HG03108 (cell line): ENCODE measurements around the gene CTNNA2.
"Not testable (repeated sequence)": the region's sequence is repeated elsewhere in the genome, so short reads cannot be mapped to it uniquely, and the experiment has no call there.

Experiments
- ATAC-seq: cut with Tn5 transposase; IDR thresholded peaks from one replicate; pipeline ENCODE4 v1.9.1; 2021; ENCODE audit warnings: moderate library complexity; ENCODE audit not compliant: unreplicated experiment

CTNNA2 gene

GRCh38 chr2:80062298-80062697, 549.4 kb downstream of the CTNNA2 start:
- ATAC-seq = no peak

DNA sequence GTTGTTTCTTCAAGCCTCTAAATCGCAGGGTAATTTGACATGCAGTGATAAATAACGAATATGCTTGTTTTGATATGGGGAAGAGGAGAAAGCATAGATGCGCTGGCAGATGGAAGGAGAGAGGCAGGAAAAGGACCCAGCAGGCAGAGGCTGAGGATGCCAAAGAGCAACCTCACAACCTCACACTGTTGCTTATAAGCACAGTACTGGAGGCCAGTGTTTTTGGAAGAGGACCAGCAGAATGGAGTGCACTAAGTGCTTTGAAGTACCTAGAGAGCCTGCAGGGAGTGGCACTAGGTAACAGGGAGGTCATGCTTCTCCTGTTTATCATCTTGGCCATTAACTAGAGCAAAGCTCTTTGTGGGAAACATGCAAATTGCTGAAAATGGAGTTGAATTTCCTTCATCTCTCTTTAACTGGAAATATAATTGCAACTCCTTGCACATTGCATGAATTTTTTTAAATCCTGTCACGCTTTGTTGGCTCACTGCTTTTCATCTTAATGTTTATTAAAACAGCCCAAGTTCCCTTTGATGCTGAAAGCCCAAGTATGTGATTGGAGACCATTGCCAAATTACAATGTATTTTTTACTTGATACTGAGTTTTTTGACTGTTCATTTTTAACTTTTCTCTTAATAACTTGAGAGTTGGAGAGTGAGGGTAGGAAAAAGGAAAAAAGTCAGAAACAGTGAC, 555.3 kb downstream of the CTNNA2 start:
- no peak for ATAC-seq

DNA sequence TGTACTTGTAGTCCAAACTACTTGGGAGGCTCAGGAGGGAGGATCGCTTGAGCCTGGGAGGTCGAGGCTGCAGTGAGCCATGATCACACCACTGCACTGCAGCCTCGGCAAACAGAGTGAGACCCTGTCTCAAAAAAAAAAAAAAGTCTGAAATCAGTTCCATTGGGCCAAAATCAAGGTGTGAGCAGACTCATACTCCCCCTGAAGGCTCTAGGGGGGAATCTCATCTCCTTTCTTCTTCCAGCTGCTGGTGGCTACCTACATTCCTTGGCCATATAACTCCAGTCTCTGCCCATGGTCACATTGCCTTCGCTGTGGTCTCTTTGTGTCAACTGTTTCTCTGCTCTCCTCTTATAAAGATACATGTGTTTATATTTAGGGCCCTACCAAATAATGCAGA, 557.7 kb downstream of the CTNNA2 start:
- no peak for ATAC-seq

DNA sequence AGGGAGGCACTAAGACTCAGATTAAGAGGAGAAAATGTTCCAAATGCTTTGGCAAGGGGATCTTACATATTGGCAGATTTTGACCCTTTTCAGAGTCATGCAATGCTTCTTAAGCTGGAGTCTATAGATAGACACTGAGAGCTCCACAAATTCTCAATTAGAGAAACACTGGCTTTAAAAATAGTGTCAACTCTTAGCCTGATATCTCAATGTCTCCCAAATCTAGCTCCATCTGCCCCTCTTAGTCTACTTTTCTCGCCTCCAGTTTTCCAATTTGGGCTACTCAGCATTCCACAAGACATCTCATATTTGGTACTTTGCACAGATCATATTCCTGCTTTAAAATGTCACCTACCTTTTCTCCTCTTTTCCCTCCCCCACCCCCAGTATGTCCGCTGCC, 559.1 kb downstream of the CTNNA2 start:
- ATAC-seq = no peak

GRCh38 chr2:80073134-80073561, 560.3 kb downstream of the CTNNA2 start:
- no peak for ATAC-seq

GRCh38 chr2:80074321-80075070, 561.6 kb downstream of the CTNNA2 start:
- no peak for ATAC-seq

GRCh38 chr2:80075719-80076118, 562.9 kb downstream of the CTNNA2 start:
- no peak for ATAC-seq

DNA sequence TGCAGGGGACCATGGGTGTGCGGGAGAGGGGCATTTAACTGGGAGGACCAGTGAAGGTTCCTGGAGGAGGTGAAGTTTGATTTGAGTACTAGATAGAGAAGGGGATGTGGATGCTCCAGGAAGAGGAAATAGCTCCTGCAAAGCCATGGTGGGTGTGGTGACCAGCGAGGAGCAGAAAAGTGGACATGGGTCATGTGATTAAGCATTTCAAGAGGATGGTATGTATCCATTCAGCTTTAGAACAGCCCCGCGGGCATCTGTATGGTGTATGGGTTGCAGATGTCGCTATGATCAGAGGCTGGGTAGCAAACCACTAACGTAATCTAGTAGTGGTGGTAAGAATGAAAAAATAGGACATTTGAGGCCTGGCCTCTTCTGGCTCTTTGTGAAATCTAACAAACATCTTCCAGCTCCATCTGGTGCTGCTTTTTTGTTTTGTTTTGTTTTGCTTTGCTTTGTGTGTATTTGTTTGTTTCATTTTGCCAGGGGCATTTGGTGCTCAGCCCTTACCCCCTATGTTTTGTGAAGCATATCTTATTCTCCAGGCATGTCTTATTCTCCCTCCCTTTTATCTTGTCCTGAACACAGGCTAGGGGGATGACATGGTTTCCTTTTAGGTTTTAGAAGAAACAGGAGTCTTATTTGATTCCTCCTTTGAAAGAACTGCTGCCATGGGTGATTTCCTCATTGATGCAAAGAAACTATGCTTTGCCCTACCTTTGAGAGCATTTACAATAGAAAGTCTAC, 565.6 kb downstream of the CTNNA2 start:
- ATAC-seq = no peak

DNA sequence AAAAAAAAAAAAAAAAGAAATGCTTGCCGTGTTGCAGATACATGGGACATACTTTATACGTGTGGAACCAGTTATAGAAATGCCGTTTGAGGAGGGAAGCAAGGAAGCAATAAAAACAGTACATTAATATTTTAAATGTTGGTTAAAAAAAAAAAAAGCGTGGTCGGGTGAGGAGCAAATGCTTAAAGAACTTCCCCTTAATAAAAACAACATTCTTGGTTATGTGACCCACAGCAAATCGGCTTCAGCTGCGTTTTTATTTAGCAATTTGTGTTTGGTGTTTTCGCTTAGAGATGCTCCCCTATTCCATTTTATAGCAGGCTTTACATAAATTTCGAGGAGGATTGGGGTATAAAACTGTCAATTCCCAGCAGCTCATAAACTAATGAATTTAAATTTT, 568.1 kb downstream of the CTNNA2 start:
- ATAC-seq = no peak

DNA sequence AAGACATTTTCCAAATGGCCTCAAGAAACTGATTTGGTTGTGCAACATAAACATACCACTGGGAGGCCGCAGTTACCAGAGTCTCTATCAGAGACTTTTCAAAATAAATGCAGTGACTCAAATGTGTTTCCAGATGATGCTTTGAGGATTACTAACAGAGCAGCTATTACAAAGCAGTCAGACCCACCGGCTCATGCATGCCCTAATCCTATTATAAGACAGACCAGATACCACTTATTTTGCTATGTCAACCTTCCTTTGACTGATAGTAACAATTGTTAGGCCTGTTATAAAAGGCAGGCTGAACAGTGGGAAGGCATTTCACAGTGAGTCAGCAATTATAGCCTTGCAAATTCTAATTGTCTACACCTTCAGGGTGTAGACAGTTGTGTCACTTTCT, 574.0 kb downstream of the CTNNA2 start:
- ATAC-seq = no peak

DNA sequence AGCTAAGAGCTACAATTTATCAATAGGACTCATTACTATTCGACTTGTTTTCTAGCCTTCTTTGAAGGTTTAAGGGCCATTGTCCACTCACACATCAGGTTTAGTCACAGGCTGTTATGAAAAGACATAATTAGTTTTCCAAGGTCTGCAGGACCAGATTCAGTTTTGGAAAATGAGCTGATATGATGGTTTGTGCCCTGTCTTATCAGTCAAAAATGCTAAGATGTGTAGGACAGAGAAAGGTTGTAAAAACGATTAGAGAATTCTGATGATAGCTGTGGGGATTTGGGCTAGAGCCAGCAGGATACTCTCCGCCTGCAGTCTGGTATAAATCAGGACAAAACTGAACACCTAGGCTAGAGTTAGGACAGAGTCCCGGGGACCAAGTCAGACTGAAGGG, 578.4 kb downstream of the CTNNA2 start:
- no peak for ATAC-seq

DNA sequence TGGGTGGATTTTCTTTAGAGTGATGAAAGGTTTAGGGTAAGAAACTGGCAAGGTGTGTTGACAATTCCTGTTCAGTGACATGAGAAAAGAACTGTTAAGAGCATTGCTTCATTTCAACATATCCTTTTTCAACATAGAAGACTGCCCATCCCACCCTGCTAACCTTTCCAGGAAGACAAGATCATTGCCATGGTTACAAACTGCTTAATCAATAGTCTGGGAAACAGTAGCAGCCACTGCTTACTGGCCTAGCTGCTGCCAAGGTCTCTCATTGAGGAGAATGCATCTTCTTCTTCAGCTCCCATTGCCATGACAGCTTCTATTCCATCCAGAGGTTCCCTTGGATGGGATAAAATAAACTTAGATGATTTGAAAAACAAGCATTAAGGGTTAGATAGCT, 579.6 kb downstream of the CTNNA2 start:
- no peak for ATAC-seq

GRCh38 chr2:80098503-80098902, 585.7 kb downstream of the CTNNA2 start:
- not testable (repeated sequence) for ATAC-seq

DNA sequence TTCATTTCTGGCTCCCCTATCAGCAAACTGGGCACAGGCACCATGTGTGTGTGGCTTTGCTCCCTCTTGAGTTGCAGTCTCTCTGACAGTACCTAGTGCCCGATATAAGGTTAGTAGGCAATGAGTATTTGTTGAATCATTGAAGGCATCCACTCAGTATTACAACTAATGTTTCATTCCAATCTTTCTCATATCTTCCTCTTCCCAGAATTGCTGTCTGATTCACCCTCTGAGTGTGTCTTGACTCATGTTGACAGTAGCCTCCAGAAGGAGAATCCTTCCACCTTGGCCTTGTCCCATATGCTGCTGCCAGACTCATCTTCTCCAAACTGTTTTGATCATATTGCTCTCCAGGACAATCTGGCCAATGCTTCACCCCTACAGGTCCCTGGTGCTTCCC, 589.2 kb downstream of the CTNNA2 start:
- no peak for ATAC-seq

DNA sequence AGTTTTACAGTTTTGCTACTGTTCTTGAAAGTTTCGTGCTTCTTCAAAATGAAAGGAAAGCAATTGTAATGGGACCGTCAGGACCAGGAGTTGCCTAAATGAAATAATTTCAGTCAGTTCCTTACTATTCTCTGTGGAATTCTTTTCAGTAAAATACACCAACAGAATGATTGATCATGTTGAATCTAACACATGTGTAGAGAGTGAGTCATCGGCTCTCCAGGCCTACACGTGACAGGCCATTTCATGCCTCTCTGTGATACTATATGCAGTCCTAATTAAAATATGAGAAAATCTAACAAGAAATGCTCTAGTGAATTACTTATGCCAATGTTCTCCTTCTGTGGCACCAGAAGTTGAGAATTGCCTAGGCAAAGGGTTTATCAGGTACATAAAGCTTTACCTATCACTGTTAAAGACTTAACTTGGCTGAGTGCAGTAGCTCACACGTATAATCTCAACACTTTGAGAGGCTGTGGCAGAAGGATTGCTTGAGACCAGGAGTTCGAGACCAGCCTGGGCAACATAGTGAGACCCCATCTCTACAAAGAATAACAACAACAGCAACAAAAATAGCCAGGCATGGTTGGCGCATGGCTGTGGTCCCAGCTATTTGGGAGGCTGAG, 592.3 kb downstream of the CTNNA2 start:
- no peak for ATAC-seq

GRCh38 chr2:80111185-80111584, 598.3 kb downstream of the CTNNA2 start:
- no peak for ATAC-seq

DNA sequence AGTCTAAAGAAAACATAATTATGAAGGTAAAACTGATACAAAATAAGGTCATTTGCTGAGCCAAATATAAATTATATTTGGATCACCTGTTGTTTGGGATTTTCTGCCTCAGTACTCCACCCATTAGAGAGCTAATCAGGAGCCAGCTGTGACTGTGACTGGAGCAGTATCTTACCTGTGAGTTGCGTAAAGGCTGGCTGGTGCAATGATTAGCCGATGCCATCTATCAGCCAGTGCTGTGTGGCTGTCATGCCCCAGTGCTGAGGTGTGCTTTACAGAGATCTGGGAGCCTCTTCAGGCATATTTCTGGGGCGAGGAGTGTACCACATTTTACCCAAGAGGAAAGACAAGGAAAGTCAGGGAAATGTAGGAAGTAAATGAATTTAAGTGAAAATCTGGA, 599.9 kb downstream of the CTNNA2 start:
- no peak for ATAC-seq

DNA sequence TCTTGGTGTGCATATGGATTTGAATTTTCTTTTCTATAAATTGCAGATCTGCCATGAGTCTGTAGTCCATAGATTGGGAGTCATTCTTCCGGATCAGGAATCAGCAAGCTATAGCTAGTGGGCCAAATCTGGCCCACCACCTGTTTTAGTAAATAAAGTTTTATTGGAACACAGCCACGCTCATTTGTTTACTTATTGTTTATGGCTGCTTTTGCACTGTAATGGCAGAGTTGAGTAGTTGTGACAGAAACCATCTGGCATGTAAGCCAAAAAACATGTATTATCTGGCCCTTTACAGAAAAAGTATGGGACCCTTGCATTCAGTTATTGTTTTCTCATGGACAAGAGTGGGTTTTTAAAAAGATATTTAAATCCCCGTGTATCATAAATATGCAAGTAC, 600.5 kb downstream of the CTNNA2 start:
- no peak for ATAC-seq

DNA sequence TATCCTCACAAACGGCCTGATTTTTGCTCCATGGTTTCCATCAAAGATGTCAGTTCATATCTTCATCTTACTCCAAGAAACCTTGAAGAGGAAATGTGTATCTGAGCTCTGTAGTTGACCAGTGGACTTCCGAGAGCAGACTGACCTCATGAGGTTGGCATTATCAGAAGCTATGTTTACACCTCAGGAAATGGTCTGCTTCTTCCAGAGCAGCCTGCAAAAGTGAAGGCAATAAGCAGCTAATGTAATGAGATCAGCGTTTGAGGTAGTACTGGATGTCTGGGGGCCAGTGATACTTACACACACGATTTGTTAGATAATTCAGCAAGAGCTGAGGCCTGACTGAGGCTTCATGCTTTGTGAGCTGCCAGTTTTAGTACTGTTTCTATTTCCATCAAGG, 602.0 kb downstream of the CTNNA2 start:
- no peak for ATAC-seq

- ATAC-seq = no peak
Observed at GRCh38 chr2:80117401-80117800, 604.5 kb downstream of the CTNNA2 start.

DNA sequence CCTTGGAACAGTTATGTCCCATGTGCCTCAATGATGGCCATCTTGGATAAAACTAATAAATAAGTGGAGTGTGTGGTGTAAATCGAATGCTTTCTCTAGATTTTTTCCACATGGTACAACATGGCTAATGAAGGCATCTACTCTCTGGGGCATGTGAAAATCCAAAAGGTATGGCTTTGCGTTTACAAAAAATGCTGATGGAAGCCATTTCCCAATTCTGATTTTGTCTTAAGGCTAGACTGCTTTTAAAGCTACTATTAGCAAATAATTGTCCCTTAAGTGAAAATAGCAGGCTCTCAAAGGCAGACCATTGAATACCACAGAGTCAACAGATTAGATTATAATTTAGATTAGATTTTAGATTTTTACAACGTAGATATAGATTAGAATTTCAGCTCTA, 608.0 kb downstream of the CTNNA2 start:
- ATAC-seq = no peak
